ENCODE results near the gene RFTN2. TPM values are rescaled to one million over a fixed set of nuclear protein-coding genes. Genes with fewer than 3 reads are reported as not detected.

The RFTN2 gene
- total and polyA plus RNA-seq, 10 donors, result 0.52 to 13.3 (median 2.9) TPM

- TF ChIP-seq CTCF (IDR thresholded peaks at IDR 0.05 in 8 of 11, conservative IDR thresholded peaks at IDR 0.05 in 3 of 11) (no peak), POLR2AphosphoS5 (IDR thresholded peaks at IDR 0.05) (no peak), POLR2A (IDR thresholded peaks at IDR 0.05) (no peak)
- Histone ChIP-seq H3K27me3 (replicated peaks in 1 of 7) (peaks cover 0 to 9% (median 0%) of the 10 kb centered on the region in 7 donors), H3K36me3 (no peaks in the 10 kb centered on the region), H3K4me1 (no peaks in the 10 kb centered on the region), H3K27ac (no peak overlapping the region), H3K4me3 (no peak overlapping the region), H3K9me3 (peaks cover 0 to 29% (median 23%) of the 10 kb centered on the region in 8 donors)
- intact Hi-C loops (cut with DNase I; ENCODE audit: low total_unique reads), result no loop called here
- DNase-seq, result no peak
These were observed 6.3 kb downstream of the RFTN2 start for GRCh38 chr2:197669077-197669476.

GRCh38 chr2:197668296-197668695, 7.1 kb downstream of the RFTN2 start:
- Histone ChIP-seq H3K9me3 (peaks cover 0 to 29% (median 23%) of the 10 kb centered on the region in 8 donors), H3K27ac (no peak overlapping the region), H3K4me1 (no peaks in the 10 kb centered on the region), H3K27me3 (replicated peaks in 1 of 7) (peaks cover 0 to 6% (median 0%) of the 10 kb centered on the region in 7 donors), H3K36me3 (no peaks in the 10 kb centered on the region), H3K4me3 (no peak overlapping the region)
- intact Hi-C loops (cut with DNase I; ENCODE audit: low total_unique reads), result no loop called here
- no peak for DNase-seq
- TF ChIP-seq CTCF (IDR thresholded peaks at IDR 0.05 in 8 of 11, conservative IDR thresholded peaks at IDR 0.05 in 3 of 11) (no peak), POLR2AphosphoS5 (IDR thresholded peaks at IDR 0.05) (no peak)
- WGBS, 5 donors, result 76 to 100% (median 92%) methylated on average over 1 to 3 of the region's 3 CpGs

GRCh38 chr2:197666277-197666676, 9.1 kb downstream of the RFTN2 start:
- intact Hi-C loops (cut with DNase I; ENCODE audit: low total_unique reads), result no loop called here
- no peak overlapping the region for H3K4me3 ChIP-seq
- TF ChIP-seq POLR2A (IDR thresholded peaks at IDR 0.05), result no peak
- no peak for TF ChIP-seq POLR2AphosphoS5 (IDR thresholded peaks at IDR 0.05)
- no peak for DNase-seq
- no peak overlapping the region for H3K27ac ChIP-seq
- no peaks in the 10 kb centered on the region for H3K27me3 ChIP-seq (replicated peaks in 1 of 7)
- peaks cover 0 to 29% (median 23%) of the 10 kb centered on the region in 8 donors for H3K9me3 ChIP-seq
- H3K36me3 ChIP-seq, result no peaks in the 10 kb centered on the region
- no peaks in the 10 kb centered on the region for H3K4me1 ChIP-seq

- Histone ChIP-seq H3K9me3 (peaks cover 0 to 18% (median 10%) of the 10 kb centered on the region in 8 donors), H3K27me3 (replicated peaks in 1 of 7) (no peaks in the 10 kb centered on the region), H3K27ac (no peak overlapping the region), H3K36me3 (no peaks in the 10 kb centered on the region), H3K4me1 (no peaks in the 10 kb centered on the region), H3K4me3 (no peak overlapping the region)
- TF ChIP-seq POLR2AphosphoS5 (IDR thresholded peaks at IDR 0.05) (no peak), CTCF (IDR thresholded peaks at IDR 0.05 in 8 of 11, conservative IDR thresholded peaks at IDR 0.05 in 3 of 11) (no peak), POLR2A (IDR thresholded peaks at IDR 0.05) (no peak)
- DNase-seq, result no peak
- 62 to 70% (median 66%) methylated on average over 3 of the region's 3 CpGs for WGBS, 5 donors
- intact Hi-C loops (cut with DNase I; ENCODE audit: low total_unique reads), result no loop called here
These were observed 13.8 kb downstream of the RFTN2 start for GRCh38 chr2:197661626-197662025.

- no peaks in the 10 kb centered on the region for H3K9me3 ChIP-seq
- no peaks in the 10 kb centered on the region for H3K36me3 ChIP-seq
- no peak overlapping the region for H3K27ac ChIP-seq
- no peak overlapping the region for H3K4me3 ChIP-seq
- intact Hi-C loops (cut with DNase I; ENCODE audit: low total_unique reads), result no loop called here
- DNase-seq, result no peak
- no peaks in the 10 kb centered on the region for H3K4me1 ChIP-seq
- TF ChIP-seq POLR2A (IDR thresholded peaks at IDR 0.05) (no peak), CTCF (IDR thresholded peaks at IDR 0.05 in 8 of 11, conservative IDR thresholded peaks at IDR 0.05 in 3 of 11) (no peak), POLR2AphosphoS5 (IDR thresholded peaks at IDR 0.05) (no peak)
- H3K27me3 ChIP-seq (replicated peaks in 1 of 7), result no peaks in the 10 kb centered on the region
These were observed 17.8 kb downstream of the RFTN2 start for GRCh38 chr2:197657562-197657961.
